ENCODE measurements around the gene CFAP61.

DNA sequence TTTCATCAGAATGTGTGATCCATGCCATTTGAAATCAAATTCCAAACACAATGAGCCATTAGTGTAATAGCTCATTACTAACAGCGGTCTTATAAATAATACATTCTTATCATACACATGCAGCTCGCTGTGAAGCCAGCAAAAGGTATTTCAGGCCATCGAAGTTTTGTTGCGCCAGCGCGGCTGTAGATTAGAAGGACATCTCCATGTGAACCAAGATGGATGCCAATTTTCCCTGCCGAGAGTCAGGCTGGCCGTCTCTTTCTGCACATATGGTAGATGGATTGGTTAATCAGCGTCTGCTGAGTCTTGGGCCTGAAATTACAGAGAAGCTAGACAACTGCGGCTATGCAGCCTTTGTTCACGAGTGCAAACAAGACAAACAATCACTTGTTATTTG is 44.1 kb downstream of the CFAP61 start:
- TF ChIP-seq, protein P1, sequence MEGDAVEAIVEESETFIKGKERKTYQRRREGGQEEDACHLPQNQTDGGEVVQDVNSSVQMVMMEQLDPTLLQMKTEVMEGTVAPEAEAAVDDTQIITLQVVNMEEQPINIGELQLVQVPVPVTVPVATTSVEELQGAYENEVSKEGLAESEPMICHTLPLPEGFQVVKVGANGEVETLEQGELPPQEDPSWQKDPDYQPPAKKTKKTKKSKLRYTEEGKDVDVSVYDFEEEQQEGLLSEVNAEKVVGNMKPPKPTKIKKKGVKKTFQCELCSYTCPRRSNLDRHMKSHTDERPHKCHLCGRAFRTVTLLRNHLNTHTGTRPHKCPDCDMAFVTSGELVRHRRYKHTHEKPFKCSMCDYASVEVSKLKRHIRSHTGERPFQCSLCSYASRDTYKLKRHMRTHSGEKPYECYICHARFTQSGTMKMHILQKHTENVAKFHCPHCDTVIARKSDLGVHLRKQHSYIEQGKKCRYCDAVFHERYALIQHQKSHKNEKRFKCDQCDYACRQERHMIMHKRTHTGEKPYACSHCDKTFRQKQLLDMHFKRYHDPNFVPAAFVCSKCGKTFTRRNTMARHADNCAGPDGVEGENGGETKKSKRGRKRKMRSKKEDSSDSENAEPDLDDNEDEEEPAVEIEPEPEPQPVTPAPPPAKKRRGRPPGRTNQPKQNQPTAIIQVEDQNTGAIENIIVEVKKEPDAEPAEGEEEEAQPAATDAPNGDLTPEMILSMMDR (IDR thresholded peaks at IDR 0.05; ENCODE audit: insufficient read depth, low read depth, low read length), result no peak
- TF ChIP-seq EZH2 (IDR thresholded peaks at IDR 0.05; ENCODE audit: insufficient read depth, low read length), result no peak

Measured in astrocyte (in vitro differentiated cells and primary cell).